ENCODE measurements around the gene ZNF420. TPM values are rescaled to one million over a fixed set of nuclear protein-coding genes. Genes with fewer than 3 reads are reported as not detected.
"Not testable (repeated sequence)": the region's sequence is repeated elsewhere in the genome, so short reads cannot be mapped to it uniquely, and the experiment has no call there.

ZNF420 gene
- total and polyA plus RNA-seq, 5 donors from 2014 or later = 8.2 to 41.5 (median 22.1) TPM

- Mint-ChIP-seq H3K27me3 (no peaks in the 10 kb centered on the region), H3K4me3 (peak overlapping the region in 1 of 4 donors; percentile 45)
- H3K27ac ChIP-seq (ENCODE audit: insufficient read depth, low read length, poor library complexity, severe bottlenecking) = no peak overlapping the region
Observed at GRCh38 chr19:37074819-37075362, 3.3 kb upstream of the ZNF420 start.

DNA sequence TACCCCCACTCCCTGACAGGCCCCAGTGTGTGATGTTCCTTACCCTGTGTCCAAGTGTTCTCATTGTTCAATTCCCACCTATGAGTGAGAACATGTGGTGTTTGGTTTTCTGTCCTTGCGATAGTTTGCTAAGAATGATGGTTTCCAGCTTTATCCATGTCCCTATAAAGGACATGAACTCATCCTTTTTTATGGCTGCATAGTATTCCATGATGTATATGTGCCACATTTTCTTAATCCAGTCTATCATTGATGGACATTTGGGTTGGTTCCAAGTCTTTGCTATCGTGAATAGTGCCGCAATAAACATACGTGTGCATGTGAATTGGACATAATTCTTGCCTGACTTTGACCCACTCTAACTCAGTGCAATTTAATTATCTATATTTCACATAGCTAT is 1.7 kb upstream of the ZNF420 start:
- H3K4me3 ChIP-seq (ENCODE audit: low read depth, low read length); H3K36me3 ChIP-seq (ENCODE audit: control insufficient read depth, insufficient read depth, low read length); H3K27me3 ChIP-seq (ENCODE audit: control insufficient read depth, insufficient read depth, low read length); H3K27me3 Mint-ChIP-seq; H3K9me3 ChIP-seq (ENCODE audit: control insufficient read depth in 2 of 2, low read length in 2 of 2); H3K27ac Mint-ChIP-seq; DNase-seq; ATAC-seq (ENCODE audit: low read depth in 2 of 2); H3K27ac ChIP-seq (ENCODE audit: insufficient read depth, low read length, poor library complexity, severe bottlenecking): not testable (repeated sequence)
- peak overlapping the region; percentile 2 to 50 (median 40) for H3K4me3 Mint-ChIP-seq
- peaks cover 0 to 16% (median 7%) of the 10 kb centered on the region in 7 donors for H3K9me3 Mint-ChIP-seq
- peaks cover 18% of the 10 kb centered on the region for H3K4me1 ChIP-seq (ENCODE audit: control insufficient read depth, insufficient read depth, low read length, poor library complexity, severe bottlenecking)
- H3K36me3 Mint-ChIP-seq = peaks cover 10% of the 10 kb centered on the region
- H3K4me1 Mint-ChIP-seq = peaks cover 16 to 39% (median 26%) of the 10 kb centered on the region in 4 donors

More at GRCh38 chr19:37074819-37075362, 3.3 kb upstream of the ZNF420 start:
- H3K4me1 ChIP-seq (ENCODE audit: control insufficient read depth, insufficient read depth, low read length, poor library complexity, severe bottlenecking) = peaks cover 18% of the 10 kb centered on the region
- H3K9me3 ChIP-seq (ENCODE audit: control insufficient read depth in 2 of 2, low read length in 2 of 2) = peaks cover 3 to 5% of the 10 kb centered on the region in 2 experiments
- Mint-ChIP-seq H3K4me1 (peaks cover 13 to 25% (median 21%) of the 10 kb centered on the region in 4 donors), H3K36me3 (no peaks in the 10 kb centered on the region), H3K9me3 (peaks cover 0 to 14% (median 5%) of the 10 kb centered on the region in 7 donors), H3K27ac (peak overlapping the region in 1 of 3 donors; percentile 48)
- H3K4me3 ChIP-seq (ENCODE audit: low read depth, low read length) = no peak overlapping the region
- ATAC-seq (ENCODE audit: low read depth in 2 of 2) (no peak), DNase-seq (no peak)
- no peaks in the 10 kb centered on the region for H3K36me3 ChIP-seq (ENCODE audit: control insufficient read depth, insufficient read depth, low read length)
- no peaks in the 10 kb centered on the region for H3K27me3 ChIP-seq (ENCODE audit: control insufficient read depth, insufficient read depth, low read length)

GRCh38 chr19:37077501-37077933 is 716 bp upstream of the ZNF420 start:
- peak overlapping the region; percentile 70 for H3K4me3 ChIP-seq (ENCODE audit: low read depth, low read length)
- Mint-ChIP-seq H3K27me3 (no peaks in the 10 kb centered on the region), H3K4me3 (peak overlapping the region; percentile 97 to 100 (median 98)), H3K9me3 (peaks cover 0 to 17% (median 11%) of the 10 kb centered on the region in 7 donors), H3K27ac (peak overlapping the region; percentile 27 to 100 (median 98)), H3K4me1 (peaks cover 18 to 39% (median 26%) of the 10 kb centered on the region in 4 donors), H3K36me3 (peaks cover 18% of the 10 kb centered on the region)
- H3K27me3 ChIP-seq (ENCODE audit: control insufficient read depth, insufficient read depth, low read length) = no peaks in the 10 kb centered on the region
- H3K4me1 ChIP-seq (ENCODE audit: control insufficient read depth, insufficient read depth, low read length, poor library complexity, severe bottlenecking) = peaks cover 18% of the 10 kb centered on the region
- H3K9me3 ChIP-seq (ENCODE audit: control insufficient read depth in 2 of 2, low read length in 2 of 2) = peaks cover 8 to 16% of the 10 kb centered on the region in 2 experiments
- H3K27ac ChIP-seq (ENCODE audit: insufficient read depth, low read length, poor library complexity, severe bottlenecking) = peak overlapping the region; percentile 77
- no peak for ATAC-seq (ENCODE audit: low read depth in 2 of 2)
- DNase-seq = no peak
- peaks cover 4% of the 10 kb centered on the region for H3K36me3 ChIP-seq (ENCODE audit: control insufficient read depth, insufficient read depth, low read length)

DNA sequence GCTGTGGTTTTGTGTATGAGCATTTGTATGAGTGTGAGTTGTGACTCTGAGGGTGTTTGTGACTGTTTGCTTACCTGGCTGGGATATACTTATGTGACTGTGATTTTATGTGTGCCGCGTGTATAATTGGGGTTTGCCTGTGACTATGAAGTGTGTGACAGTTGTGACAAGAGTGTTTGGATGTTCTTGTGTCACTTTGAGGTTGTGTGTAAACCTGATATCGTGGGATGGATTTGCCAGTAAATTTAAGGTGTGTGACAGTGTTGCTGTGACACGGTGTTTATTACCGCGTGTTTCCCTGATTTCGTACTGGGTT is 442 bp downstream of the ZNF420 start:
- Histone ChIP-seq H3K9me3 (ENCODE audit: control insufficient read depth in 2 of 2, low read length in 2 of 2) (peaks cover 19 to 25% of the 10 kb centered on the region in 2 experiments), H3K27ac (ENCODE audit: insufficient read depth, low read length, poor library complexity, severe bottlenecking) (peak overlapping the region; percentile 77), H3K27me3 (ENCODE audit: control insufficient read depth, insufficient read depth, low read length) (no peaks in the 10 kb centered on the region), H3K4me3 (ENCODE audit: low read depth, low read length) (peak overlapping the region; percentile 95), H3K4me1 (ENCODE audit: control insufficient read depth, insufficient read depth, low read length, poor library complexity, severe bottlenecking) (peaks cover 18% of the 10 kb centered on the region), H3K36me3 (ENCODE audit: control insufficient read depth, insufficient read depth, low read length) (peaks cover 13% of the 10 kb centered on the region)
- Mint-ChIP-seq H3K27me3 (no peaks in the 10 kb centered on the region), H3K27ac (peak overlapping the region; percentile 95 to 100 (median 98)), H3K4me3 (peak overlapping the region; percentile 97 to 100 (median 98)), H3K4me1 (peaks cover 18 to 39% (median 26%) of the 10 kb centered on the region in 4 donors), H3K36me3 (peaks cover 27% of the 10 kb centered on the region), H3K9me3 (peaks cover 0 to 22% (median 17%) of the 10 kb centered on the region in 7 donors)
- DNase-seq (no peak), ATAC-seq (ENCODE audit: low read depth in 2 of 2) (no peak)

GRCh38 chr19:37079238-37079637 is 1.0 kb downstream of the ZNF420 start:
- Mint-ChIP-seq H3K36me3 (peaks cover 27% of the 10 kb centered on the region), H3K9me3 (peaks cover 0 to 22% (median 17%) of the 10 kb centered on the region in 7 donors), H3K27ac (peak overlapping the region; percentile 76 to 100 (median 98)), H3K4me1 (peaks cover 18 to 39% (median 26%) of the 10 kb centered on the region in 4 donors), H3K4me3 (peak overlapping the region; percentile 97 to 100 (median 98)), H3K27me3 (no peaks in the 10 kb centered on the region)
- DNase-seq (peak in 1 of 3 donors; percentile 7), ATAC-seq (ENCODE audit: low read depth in 2 of 2) (no peak)
- no peaks in the 10 kb centered on the region for H3K27me3 ChIP-seq (ENCODE audit: control insufficient read depth, insufficient read depth, low read length)
- peaks cover 18% of the 10 kb centered on the region for H3K4me1 ChIP-seq (ENCODE audit: control insufficient read depth, insufficient read depth, low read length, poor library complexity, severe bottlenecking)
- peak overlapping the region; percentile 95 for H3K4me3 ChIP-seq (ENCODE audit: low read depth, low read length)
- H3K36me3 ChIP-seq (ENCODE audit: control insufficient read depth, insufficient read depth, low read length) = peaks cover 14% of the 10 kb centered on the region
- H3K27ac ChIP-seq (ENCODE audit: insufficient read depth, low read length, poor library complexity, severe bottlenecking) = no peak overlapping the region
- H3K9me3 ChIP-seq (ENCODE audit: control insufficient read depth in 2 of 2, low read length in 2 of 2) = peaks cover 22 to 27% of the 10 kb centered on the region in 2 experiments

DNA sequence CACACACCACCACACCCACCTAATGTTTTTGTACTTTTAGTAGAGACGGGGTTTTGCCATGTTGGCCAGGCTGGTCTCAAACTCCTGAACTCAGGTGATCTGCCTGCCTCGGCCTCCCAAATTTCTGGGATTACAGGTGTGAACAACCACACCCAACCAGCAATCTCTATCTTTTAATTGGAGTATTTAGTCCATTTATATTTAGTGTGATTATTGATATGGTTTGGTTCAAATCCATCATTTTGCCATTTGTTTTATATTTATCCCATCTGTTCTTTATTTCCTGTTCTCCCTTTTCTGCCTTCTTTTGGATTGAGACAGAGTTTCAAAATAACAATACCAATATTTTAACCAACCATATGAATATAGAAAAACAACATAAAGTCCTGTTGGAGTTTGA is 4.1 kb downstream of the ZNF420 start:
- Mint-ChIP-seq H3K27ac (no peak overlapping the region), H3K27me3 (no peaks in the 10 kb centered on the region), H3K4me3 (peak overlapping the region in 1 of 4 donors; percentile 61), H3K9me3 (peaks cover 4 to 42% (median 24%) of the 10 kb centered on the region in 7 donors), H3K4me1 (peaks cover 20 to 36% (median 26%) of the 10 kb centered on the region in 4 donors), H3K36me3 (peaks cover 52% of the 10 kb centered on the region)
- no peak for DNase-seq
- Histone ChIP-seq H3K9me3 (ENCODE audit: control insufficient read depth in 2 of 2, low read length in 2 of 2) (peaks cover 51% of the 10 kb centered on the region in 2 experiments), H3K27me3 (ENCODE audit: control insufficient read depth, insufficient read depth, low read length) (no peaks in the 10 kb centered on the region), H3K36me3 (ENCODE audit: control insufficient read depth, insufficient read depth, low read length) (peaks cover 27% of the 10 kb centered on the region), H3K4me1 (ENCODE audit: control insufficient read depth, insufficient read depth, low read length, poor library complexity, severe bottlenecking) (peaks cover 18% of the 10 kb centered on the region), H3K4me3 (ENCODE audit: low read depth, low read length) (no peak overlapping the region), H3K27ac (ENCODE audit: insufficient read depth, low read length, poor library complexity, severe bottlenecking) (no peak overlapping the region)
- no peak for ATAC-seq (ENCODE audit: low read depth in 2 of 2)

- H3K36me3 ChIP-seq (ENCODE audit: control insufficient read depth, insufficient read depth, low read length) = peaks cover 70% of the 10 kb centered on the region
- no peaks in the 10 kb centered on the region for H3K27me3 ChIP-seq (ENCODE audit: control insufficient read depth, insufficient read depth, low read length)
- Mint-ChIP-seq H3K27ac (no peak overlapping the region), H3K4me1 (peaks cover 0 to 6% (median 1%) of the 10 kb centered on the region in 4 donors), H3K9me3 (peaks cover 2 to 69% (median 34%) of the 10 kb centered on the region in 7 donors), H3K27me3 (no peaks in the 10 kb centered on the region), H3K4me3 (no peak overlapping the region), H3K36me3 (peaks cover 75% of the 10 kb centered on the region)
- ATAC-seq (ENCODE audit: low read depth in 2 of 2) (no peak), DNase-seq (no peak)
- H3K9me3 ChIP-seq (ENCODE audit: control insufficient read depth in 2 of 2, low read length in 2 of 2) = peaks cover 75 to 92% of the 10 kb centered on the region in 2 experiments
- H3K27ac ChIP-seq (ENCODE audit: insufficient read depth, low read length, poor library complexity, severe bottlenecking) = no peak overlapping the region
- no peaks in the 10 kb centered on the region for H3K4me1 ChIP-seq (ENCODE audit: control insufficient read depth, insufficient read depth, low read length, poor library complexity, severe bottlenecking)
- no peak overlapping the region for H3K4me3 ChIP-seq (ENCODE audit: low read depth, low read length)
Observed at GRCh38 chr19:37087110-37087509, 8.9 kb downstream of the ZNF420 start.

- Histone ChIP-seq H3K4me1 (ENCODE audit: control insufficient read depth, insufficient read depth, low read length, poor library complexity, severe bottlenecking) (no peaks in the 10 kb centered on the region), H3K27ac (ENCODE audit: insufficient read depth, low read length, poor library complexity, severe bottlenecking) (no peak overlapping the region), H3K4me3 (ENCODE audit: low read depth, low read length) (no peak overlapping the region), H3K27me3 (ENCODE audit: control insufficient read depth, insufficient read depth, low read length) (no peaks in the 10 kb centered on the region), H3K9me3 (ENCODE audit: control insufficient read depth in 2 of 2, low read length in 2 of 2) (peaks cover 71 to 94% of the 10 kb centered on the region in 2 experiments), H3K36me3 (ENCODE audit: control insufficient read depth, insufficient read depth, low read length) (peaks cover 94% of the 10 kb centered on the region)
- Mint-ChIP-seq H3K9me3 (peaks cover 0 to 76% (median 52%) of the 10 kb centered on the region in 7 donors), H3K36me3 (peaks cover 85% of the 10 kb centered on the region), H3K27ac (no peak overlapping the region), H3K27me3 (no peaks in the 10 kb centered on the region), H3K4me3 (peak overlapping the region in 1 of 4 donors; percentile 2), H3K4me1 (peaks cover 0 to 5% (median 0%) of the 10 kb centered on the region in 4 donors)
- ATAC-seq (ENCODE audit: low read depth in 2 of 2) (no peak), DNase-seq (no peak)
Observed at GRCh38 chr19:37095859-37096258, 17.6 kb downstream of the ZNF420 start.
